TTC549 (cell line): ENCODE data around the gene ARHGAP28.

Source experiments
- FAIRE-seq: peaks from 2 replicates; lab custom pipeline; 2012; peaks lifted over from hg19 to GRCh38; lab: Jason Lieb, UNC

The ARHGAP28 gene

GRCh38 chr18:6729247-6730091 is at the start of gene ARHGAP28:
TSS of gene ARHGAP28 (plus strand) at chr18:6729716. CDS start at chr18:6729822, 106 bp downstream.
- FAIRE-seq: no peak

- peak; percentile 89 for FAIRE-seq
Observed at GRCh38 chr18:6681331-6681875, 48.1 kb upstream of the ARHGAP28 start.

GRCh38 chr18:6682437-6683111 is 46.9 kb upstream of the ARHGAP28 start:
- FAIRE-seq: peak; percentile 92

- no peak for FAIRE-seq
Observed at GRCh38 chr18:6683112-6683876, 46.2 kb upstream of the ARHGAP28 start.

- no peak for FAIRE-seq
Observed at GRCh38 chr18:6687676-6688075, 41.8 kb upstream of the ARHGAP28 start.

GRCh38 chr18:6708890-6709289 is 20.6 kb upstream of the ARHGAP28 start:
- FAIRE-seq: no peak

- FAIRE-seq: no peak
Observed at GRCh38 chr18:6711467-6711866, 18.0 kb upstream of the ARHGAP28 start.

GRCh38 chr18:6712401-6712800 is 17.1 kb upstream of the ARHGAP28 start:
- FAIRE-seq: no peak

- FAIRE-seq: no peak
Observed at GRCh38 chr18:6714010-6714409, 15.5 kb upstream of the ARHGAP28 start.

GRCh38 chr18:6718267-6718666 is 11.2 kb upstream of the ARHGAP28 start:
- FAIRE-seq: no peak

- no peak for FAIRE-seq
Observed at GRCh38 chr18:6719098-6719846, 10.2 kb upstream of the ARHGAP28 start.

GRCh38 chr18:6719910-6720683 is 9.4 kb upstream of the ARHGAP28 start:
- FAIRE-seq: no peak

- FAIRE-seq: no peak
Observed at GRCh38 chr18:6721755-6722154, 7.8 kb upstream of the ARHGAP28 start.

GRCh38 chr18:6722690-6723089 is 6.8 kb upstream of the ARHGAP28 start:
- FAIRE-seq: no peak

- FAIRE-seq: no peak
Observed at GRCh38 chr18:6724331-6724730, 5.2 kb upstream of the ARHGAP28 start.

- no peak for FAIRE-seq
Observed at GRCh38 chr18:6728331-6728730, 1.2 kb upstream of the ARHGAP28 start.

- FAIRE-seq: peak; percentile 94
Observed at GRCh38 chr18:6728809-6729246, 688 bp upstream of the ARHGAP28 start.

- no peak for FAIRE-seq
Observed at GRCh38 chr18:6730416-6731221, 1.1 kb downstream of the ARHGAP28 start.

GRCh38 chr18:6731222-6731596 is 1.7 kb downstream of the ARHGAP28 start:
- peak; percentile 97 for FAIRE-seq

GRCh38 chr18:6732952-6733351 is 3.4 kb downstream of the ARHGAP28 start:
- peak; percentile 76 for FAIRE-seq
